Thymus (tissue), 11 donors: Measurements from ENCODE around the gene GRIK2. TPM values are rescaled to one million over a fixed set of nuclear protein-coding genes. Genes with fewer than 3 reads are reported as not detected.

Experiments
- DNase-seq, 9 donors: peaks; one replicate each; pipeline ENCODE4 v3.0.0-alpha.2; 2013; ENCODE audit warnings: low spot score in 9 of 9, low read depth in 6 of 9, missing footprints in 1 of 9
- H3K27ac ChIP-seq, 2 donors: one replicate each; pipeline ENCODE4 v1.5.1; 2013; ENCODE audit warnings: control low read depth in 1 of 2, low read depth in 1 of 2, low read length in 1 of 2, mild to moderate bottlenecking in 1 of 2, moderate library complexity in 1 of 2
- H3K27me3 ChIP-seq, 2 donors: one replicate each; pipeline ENCODE4 v1.5.1; 2013; ENCODE audit warnings: low read length in 1 of 2; ENCODE audit not compliant: control insufficient read depth in 2 of 2, insufficient read depth in 1 of 2
- H3K36me3 ChIP-seq, 2 donors: one replicate each; pipeline ENCODE4 v1.5.1; 2013; ENCODE audit warnings: low read length in 1 of 2, mild to moderate bottlenecking in 1 of 2, moderate library complexity in 1 of 2; ENCODE audit not compliant: control insufficient read depth in 2 of 2, insufficient read depth in 2 of 2
- H3K4me1 ChIP-seq, 2 donors: one replicate each; pipeline ENCODE4 v1.5.1; 2013; ENCODE audit warnings: low read length in 2 of 2; ENCODE audit not compliant: control insufficient read depth in 2 of 2, insufficient read depth in 2 of 2
- H3K4me3 ChIP-seq, 2 donors: one replicate each; pipeline ENCODE4 v1.5.1; 2013; ENCODE audit warnings: low read length in 2 of 2, control low read depth in 1 of 2, mild to moderate bottlenecking in 1 of 2
- H3K9me3 ChIP-seq, 2 donors: one replicate each; pipeline ENCODE4 v1.5.1; 2013; ENCODE audit warnings: low read length in 1 of 2, mild to moderate bottlenecking in 1 of 2; ENCODE audit not compliant: control insufficient read depth in 2 of 2, insufficient read depth in 1 of 2
- WGBS: extraction: QIAGEN DNeasy Blood & Tissue Kit; methylation state at CpG from one replicate; pipeline ENCODE4 v1.1.7; 2013; 5-methylcytosine and 5-hydroxymethylcytosine counted together
- polyA plus RNA-seq: library from polyadenylated mRNA; stranded (reverse); fragments of 200-250 nt; gene quantifications from one replicate; pipeline ENCODE4 v1.2.3, GENCODE V29; 2013
- total RNA-seq: library from RNA; stranded (reverse); fragments of 120-200 nt; gene quantifications from one replicate; pipeline ENCODE4 v1.2.4, GENCODE V29; 2013
- donor health status: healthy.

GRIK2 gene
- total and polyA plus RNA-seq, 2 donors, result under 0.01 to 0.18 TPM

GRCh38 chr6:101443315-101443714 is 49.8 kb downstream of the GRIK2 start:
- DNase-seq, result no peak
- no peaks in the 10 kb centered on the region for H3K9me3 ChIP-seq
- H3K27me3 ChIP-seq, result no peaks in the 10 kb centered on the region
- H3K27ac ChIP-seq, result no peak overlapping the region
- H3K4me1 ChIP-seq, result no peaks in the 10 kb centered on the region
- H3K4me3 ChIP-seq, result no peak overlapping the region
- H3K36me3 ChIP-seq, result no peaks in the 10 kb centered on the region

GRCh38 chr6:101444717-101445116 is 51.2 kb downstream of the GRIK2 start:
- WGBS, result 98% methylated on average over 1 of the region's 1 CpG
- Histone ChIP-seq H3K36me3 (no peaks in the 10 kb centered on the region), H3K9me3 (no peaks in the 10 kb centered on the region), H3K4me3 (no peak overlapping the region), H3K27me3 (no peaks in the 10 kb centered on the region), H3K4me1 (no peaks in the 10 kb centered on the region), H3K27ac (no peak overlapping the region)
- no peak for DNase-seq

- H3K27me3 ChIP-seq, result no peaks in the 10 kb centered on the region
- H3K4me1 ChIP-seq, result no peaks in the 10 kb centered on the region
- H3K9me3 ChIP-seq, result no peaks in the 10 kb centered on the region
- no peak overlapping the region for H3K27ac ChIP-seq
- WGBS, result 85% methylated on average over 2 of the region's 2 CpGs
- DNase-seq, result no peak
- no peak overlapping the region for H3K4me3 ChIP-seq
- no peaks in the 10 kb centered on the region for H3K36me3 ChIP-seq
Observed at GRCh38 chr6:101445527-101445926, 52.0 kb downstream of the GRIK2 start.

GRCh38 chr6:101450901-101451300 is 57.4 kb downstream of the GRIK2 start:
- Histone ChIP-seq H3K27me3 (no peaks in the 10 kb centered on the region), H3K9me3 (no peaks in the 10 kb centered on the region), H3K36me3 (no peaks in the 10 kb centered on the region), H3K27ac (no peak overlapping the region), H3K4me3 (no peak overlapping the region), H3K4me1 (no peaks in the 10 kb centered on the region)
- DNase-seq, result no peak
- WGBS, result 91% methylated on average over 5 of the region's 5 CpGs

- H3K36me3 ChIP-seq, result no peaks in the 10 kb centered on the region
- no peaks in the 10 kb centered on the region for H3K4me1 ChIP-seq
- H3K27ac ChIP-seq, result no peak overlapping the region
- WGBS, result 93% methylated on average over 1 of the region's 1 CpG
- no peaks in the 10 kb centered on the region for H3K27me3 ChIP-seq
- H3K9me3 ChIP-seq, result no peaks in the 10 kb centered on the region
- H3K4me3 ChIP-seq, result no peak overlapping the region
- no peak for DNase-seq
Observed at GRCh38 chr6:101451981-101452380, 58.5 kb downstream of the GRIK2 start.

- no peaks in the 10 kb centered on the region for H3K4me1 ChIP-seq
- no peaks in the 10 kb centered on the region for H3K9me3 ChIP-seq
- H3K27ac ChIP-seq, result no peak overlapping the region
- WGBS, result 88% methylated on average over 4 of the region's 4 CpGs
- H3K27me3 ChIP-seq, result no peaks in the 10 kb centered on the region
- no peak for DNase-seq
- no peak overlapping the region for H3K4me3 ChIP-seq
- H3K36me3 ChIP-seq, result no peaks in the 10 kb centered on the region
Observed at GRCh38 chr6:101453221-101453620, 59.7 kb downstream of the GRIK2 start.

GRCh38 chr6:101454106-101454676 is 60.7 kb downstream of the GRIK2 start:
- H3K9me3 ChIP-seq, result no peaks in the 10 kb centered on the region
- DNase-seq, result no peak
- H3K36me3 ChIP-seq, result no peaks in the 10 kb centered on the region
- no peaks in the 10 kb centered on the region for H3K4me1 ChIP-seq
- H3K27ac ChIP-seq, result no peak overlapping the region
- no peak overlapping the region for H3K4me3 ChIP-seq
- 91% methylated on average over 3 of the region's 3 CpGs for WGBS
- H3K27me3 ChIP-seq, result no peaks in the 10 kb centered on the region

GRCh38 chr6:101458336-101458735 is 64.8 kb downstream of the GRIK2 start:
- no peaks in the 10 kb centered on the region for H3K4me1 ChIP-seq
- no peak overlapping the region for H3K4me3 ChIP-seq
- no peak for DNase-seq
- 94% methylated on average over 2 of the region's 2 CpGs for WGBS
- H3K9me3 ChIP-seq, result no peaks in the 10 kb centered on the region
- no peaks in the 10 kb centered on the region for H3K36me3 ChIP-seq
- H3K27ac ChIP-seq, result no peak overlapping the region
- H3K27me3 ChIP-seq, result no peaks in the 10 kb centered on the region

- WGBS, result 95% methylated on average over 2 of the region's 2 CpGs
- no peak for DNase-seq
Observed at GRCh38 chr6:101458826-101459225, 65.3 kb downstream of the GRIK2 start.

GRCh38 chr6:101462576-101462975 is 69.1 kb downstream of the GRIK2 start:
- no peak for DNase-seq
- H3K27ac ChIP-seq, result no peak overlapping the region
- no peaks in the 10 kb centered on the region for H3K36me3 ChIP-seq
- no peaks in the 10 kb centered on the region for H3K4me1 ChIP-seq
- H3K27me3 ChIP-seq, result no peaks in the 10 kb centered on the region
- H3K9me3 ChIP-seq, result no peaks in the 10 kb centered on the region
- WGBS, result 63% methylated on average over 2 of the region's 2 CpGs
- no peak overlapping the region for H3K4me3 ChIP-seq

More at GRCh38 chr6:101458826-101459225, 65.3 kb downstream of the GRIK2 start:
- H3K9me3 ChIP-seq, result no peaks in the 10 kb centered on the region
- no peaks in the 10 kb centered on the region for H3K4me1 ChIP-seq
- H3K36me3 ChIP-seq, result no peaks in the 10 kb centered on the region
- H3K27me3 ChIP-seq, result no peaks in the 10 kb centered on the region
- no peak overlapping the region for H3K27ac ChIP-seq
- no peak overlapping the region for H3K4me3 ChIP-seq
